IPS-18a (cell line): ENCODE results near the gene ABCC6.
"Not testable (repeated sequence)": the region's sequence is repeated elsewhere in the genome, so short reads cannot be mapped to it uniquely, and the experiment has no call there.

Source experiments
- H3K27ac ChIP-seq: one replicate; pipeline ENCODE4 v1.5.1; 2013; ENCODE audit warnings: low read length
- H3K27me3 ChIP-seq: one replicate; pipeline ENCODE4 v1.6.1; 2013; ENCODE audit warnings: mild to moderate bottlenecking, low read length; ENCODE audit not compliant: control insufficient read depth, insufficient read depth
- H3K36me3 ChIP-seq: one replicate; pipeline ENCODE4 v1.6.1; 2013; ENCODE audit warnings: low read depth, low read length; ENCODE audit not compliant: control insufficient read depth
- H3K4me1 ChIP-seq: one replicate; pipeline ENCODE4 v1.6.1; 2013; ENCODE audit warnings: low read depth, low read length; ENCODE audit not compliant: control insufficient read depth
- H3K4me3 ChIP-seq: one replicate; pipeline ENCODE4 v1.5.1; 2013; ENCODE audit warnings: low read length
- H3K9ac ChIP-seq: one replicate; pipeline ENCODE4 v1.6.1; 2013; ENCODE audit warnings: mild to moderate bottlenecking, low read length, moderate library complexity
- H3K9me3 ChIP-seq: one replicate; pipeline ENCODE4 v1.6.1; 2013; ENCODE audit warnings: low read depth, low read length; ENCODE audit not compliant: control insufficient read depth

ABCC6 gene

DNA sequence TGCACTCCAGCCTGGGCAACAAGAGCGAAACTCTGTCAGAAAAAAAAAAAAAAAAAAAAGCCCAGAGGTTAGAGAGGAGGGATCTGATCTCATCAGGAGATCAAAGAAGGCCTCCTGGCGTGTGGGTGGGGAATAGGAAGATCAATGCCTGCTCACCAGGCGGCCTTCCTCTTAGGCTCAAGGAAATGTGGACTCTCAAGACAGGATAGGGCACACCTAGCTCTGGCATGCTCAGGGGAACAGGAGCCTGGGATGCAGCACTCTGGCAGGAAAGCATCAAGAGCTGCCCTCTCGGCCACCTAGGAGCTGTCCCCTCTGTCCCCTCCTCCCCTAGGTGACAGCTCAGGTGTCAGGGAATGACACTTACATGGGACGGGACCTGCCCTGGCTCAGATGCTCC lies 22.9 kb downstream of the ABCC6 start:
- not testable (repeated sequence) for H3K4me1 ChIP-seq, H3K4me3 ChIP-seq

GRCh38 chr16:16199428-16199827 lies 23.9 kb downstream of the ABCC6 start:
- H3K4me3 ChIP-seq, H3K27ac ChIP-seq, H3K9ac ChIP-seq, H3K36me3 ChIP-seq, H3K4me1 ChIP-seq, H3K9me3 ChIP-seq, H3K27me3 ChIP-seq: not testable (repeated sequence)

More for the DNA sequence above, 22.9 kb downstream of the ABCC6 start:
- H3K36me3 ChIP-seq, H3K27me3 ChIP-seq, H3K27ac ChIP-seq, H3K9me3 ChIP-seq, H3K9ac ChIP-seq: not testable (repeated sequence)

DNA sequence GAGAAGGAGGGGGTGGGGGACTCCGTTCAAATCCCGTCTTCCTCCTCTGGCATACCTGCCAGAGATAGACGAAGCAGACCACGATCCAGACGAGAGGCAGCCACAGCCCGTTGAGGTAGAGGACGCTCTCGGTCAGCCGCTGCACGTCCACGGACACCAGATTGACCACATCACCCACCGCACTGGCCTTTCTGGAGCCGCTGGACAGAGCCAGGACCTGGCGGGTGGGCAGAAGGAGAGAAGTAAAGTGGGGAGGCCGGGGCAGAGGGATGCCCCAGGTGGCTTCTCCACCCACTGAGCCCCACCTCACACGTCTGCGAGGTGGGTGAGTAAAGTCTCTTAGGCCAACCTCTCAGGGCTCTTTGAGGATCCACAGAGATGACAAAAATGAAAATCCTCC lies 25.3 kb downstream of the ABCC6 start:
- Histone ChIP-seq H3K4me1 (no peaks in the 10 kb centered on the region), H3K4me3 (no peak overlapping the region), H3K27me3 (no peaks in the 10 kb centered on the region), H3K9ac (no peak overlapping the region), H3K9me3 (no peaks in the 10 kb centered on the region), H3K36me3 (no peaks in the 10 kb centered on the region), H3K27ac (no peak overlapping the region)

GRCh38 chr16:16197331-16197730 lies 26.0 kb downstream of the ABCC6 start:
- no peaks in the 10 kb centered on the region for H3K9me3 ChIP-seq
- H3K9ac ChIP-seq, result no peak overlapping the region
- H3K27me3 ChIP-seq, result no peaks in the 10 kb centered on the region
- H3K4me3 ChIP-seq, result no peak overlapping the region
- H3K36me3 ChIP-seq, result no peaks in the 10 kb centered on the region
- H3K4me1 ChIP-seq, result no peaks in the 10 kb centered on the region
- no peak overlapping the region for H3K27ac ChIP-seq

DNA sequence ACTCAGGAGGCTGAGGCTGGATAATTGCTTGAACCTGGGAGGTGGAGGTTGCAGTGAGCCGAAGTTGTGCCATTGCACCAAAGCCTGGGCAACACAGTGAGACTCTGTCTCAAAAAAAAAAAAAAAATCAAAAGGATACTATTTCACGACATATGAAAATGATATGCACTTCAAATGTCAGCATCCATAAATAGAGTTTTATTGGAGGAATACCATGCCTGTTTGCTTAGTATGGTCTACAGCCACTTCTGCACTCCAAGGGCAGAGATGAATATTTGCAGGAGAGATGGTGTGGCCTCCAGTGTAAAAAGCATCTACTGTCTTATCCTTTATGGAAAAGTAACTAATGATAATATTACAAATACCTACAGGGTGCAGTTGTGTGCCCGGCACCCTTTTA lies 27.2 kb downstream of the ABCC6 start:
- Histone ChIP-seq H3K4me1 (no peaks in the 10 kb centered on the region), H3K27me3 (no peaks in the 10 kb centered on the region), H3K4me3 (no peak overlapping the region), H3K9ac (no peak overlapping the region), H3K27ac (no peak overlapping the region), H3K9me3 (no peaks in the 10 kb centered on the region), H3K36me3 (no peaks in the 10 kb centered on the region)

GRCh38 chr16:16191493-16192167 lies 31.7 kb downstream of the ABCC6 start:
- no peaks in the 10 kb centered on the region for H3K36me3 ChIP-seq
- H3K27ac ChIP-seq, result no peak overlapping the region
- no peaks in the 10 kb centered on the region for H3K27me3 ChIP-seq
- no peak overlapping the region for H3K9ac ChIP-seq
- no peaks in the 10 kb centered on the region for H3K4me1 ChIP-seq
- no peaks in the 10 kb centered on the region for H3K9me3 ChIP-seq
- no peak overlapping the region for H3K4me3 ChIP-seq

DNA sequence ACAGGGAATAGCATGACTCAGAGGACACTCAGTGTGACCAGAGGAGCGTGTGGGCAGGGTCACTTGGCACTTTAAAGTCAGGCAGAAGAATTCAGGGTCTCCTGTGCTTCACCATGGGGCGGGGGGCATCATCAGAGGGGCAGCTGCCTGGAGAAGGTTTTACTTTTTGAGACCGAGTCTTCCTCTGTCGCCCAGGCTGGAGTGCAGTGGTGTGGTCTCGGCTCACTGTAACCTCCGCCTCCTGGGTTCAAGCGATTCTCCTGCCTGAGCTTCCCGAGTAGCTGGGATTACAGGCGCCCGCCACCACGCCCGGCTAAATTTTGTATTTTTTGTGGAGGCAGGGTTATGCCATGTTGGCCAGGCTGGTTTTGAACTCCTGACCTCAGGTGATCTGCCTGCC lies 32.3 kb downstream of the ABCC6 start:
- not testable (repeated sequence) for H3K4me3 ChIP-seq, H3K4me1 ChIP-seq, H3K27me3 ChIP-seq, H3K9ac ChIP-seq, H3K9me3 ChIP-seq, H3K36me3 ChIP-seq, H3K27ac ChIP-seq

DNA sequence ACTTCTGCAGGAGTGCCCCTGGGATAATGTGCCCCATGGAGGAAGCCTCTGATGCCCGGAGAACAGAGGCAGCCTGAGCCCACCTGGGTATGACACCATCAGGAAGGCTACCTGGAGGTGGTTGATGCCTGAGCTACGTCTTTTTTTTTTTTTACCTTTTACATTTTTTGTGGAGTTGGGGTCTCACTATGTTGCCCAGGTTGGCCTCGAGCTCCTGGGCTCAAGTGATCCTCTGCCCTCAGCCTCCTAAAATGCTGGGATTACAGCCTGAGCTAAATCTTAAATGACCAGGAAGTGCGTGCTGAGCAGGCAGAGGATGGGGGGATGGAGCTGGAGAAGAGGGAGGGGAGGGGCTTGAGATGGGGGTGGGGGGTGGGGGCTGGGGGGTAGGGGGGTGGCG lies 32.7 kb downstream of the ABCC6 start:
- Histone ChIP-seq H3K4me1 (no peaks in the 10 kb centered on the region), H3K9me3 (no peaks in the 10 kb centered on the region), H3K36me3 (no peaks in the 10 kb centered on the region), H3K27ac (no peak overlapping the region), H3K4me3 (no peak overlapping the region), H3K27me3 (no peaks in the 10 kb centered on the region), H3K9ac (no peak overlapping the region)

DNA sequence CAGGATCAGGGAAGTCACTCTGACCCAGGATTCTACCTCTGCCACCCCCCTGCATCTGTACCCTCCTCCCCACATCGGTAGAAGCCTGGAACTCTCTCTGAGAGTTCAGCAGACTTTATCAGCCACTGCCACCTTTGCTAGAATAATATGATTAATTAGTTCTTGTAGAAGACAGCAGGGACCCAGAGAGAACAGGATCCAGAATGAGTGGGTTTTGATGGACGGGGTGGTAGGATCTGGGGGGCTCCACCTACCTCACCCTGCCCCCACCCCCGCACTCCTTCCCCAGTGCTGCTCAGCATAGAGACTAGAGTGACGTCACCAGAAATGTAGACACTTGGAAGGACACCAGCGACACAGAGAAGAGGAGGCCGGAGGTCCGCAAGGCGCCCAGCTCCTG lies 33.5 kb downstream of the ABCC6 start:
- Histone ChIP-seq H3K9me3 (no peaks in the 10 kb centered on the region), H3K27ac (no peak overlapping the region), H3K9ac (no peak overlapping the region), H3K4me1 (no peaks in the 10 kb centered on the region), H3K4me3 (no peak overlapping the region), H3K27me3 (no peaks in the 10 kb centered on the region), H3K36me3 (no peaks in the 10 kb centered on the region)

DNA sequence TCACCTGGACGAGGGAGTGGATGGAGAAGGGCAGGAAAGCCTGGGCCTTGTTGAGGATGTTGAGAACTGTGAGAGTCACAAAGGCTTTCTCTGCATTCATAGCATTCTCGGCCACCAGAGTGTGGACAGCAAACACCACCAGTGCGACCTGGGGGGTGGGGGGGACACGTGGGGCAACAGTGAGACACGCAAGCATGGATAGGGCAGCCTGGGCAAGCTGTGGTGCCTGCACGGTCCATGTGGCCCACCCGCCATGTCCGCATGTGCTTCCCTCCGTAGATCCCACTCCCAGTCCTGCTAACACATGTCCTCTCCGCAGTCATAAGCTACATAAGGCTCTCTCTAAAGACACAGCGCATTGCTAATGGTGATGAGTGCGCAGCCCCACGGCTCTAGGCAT lies 34.5 kb downstream of the ABCC6 start:
- H3K4me3 ChIP-seq, result no peak overlapping the region
- no peaks in the 10 kb centered on the region for H3K36me3 ChIP-seq
- H3K9me3 ChIP-seq, result no peaks in the 10 kb centered on the region
- no peak overlapping the region for H3K27ac ChIP-seq
- no peak overlapping the region for H3K9ac ChIP-seq
- no peaks in the 10 kb centered on the region for H3K27me3 ChIP-seq
- no peaks in the 10 kb centered on the region for H3K4me1 ChIP-seq

DNA sequence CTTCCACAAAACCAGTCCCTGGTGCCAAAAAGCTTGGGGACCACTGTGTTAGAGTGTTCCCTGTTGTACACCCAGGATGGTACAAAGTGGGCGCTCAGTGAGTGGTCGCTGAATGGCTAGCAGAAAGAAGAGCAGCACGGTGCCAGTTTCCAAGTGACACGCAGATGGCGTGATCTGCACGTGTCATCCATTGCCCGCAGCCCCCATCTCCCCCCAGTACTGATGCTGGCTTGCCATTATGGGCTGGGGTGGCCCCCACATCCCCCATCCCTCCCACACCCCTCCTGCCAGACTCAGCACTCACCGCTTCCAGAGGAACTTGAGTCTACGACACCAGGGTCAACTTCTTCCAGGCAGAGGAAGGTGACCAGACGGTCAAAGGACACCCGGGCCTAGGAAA lies 36.5 kb downstream of the ABCC6 start:
- Histone ChIP-seq H3K4me1 (peaks cover 5% of the 10 kb centered on the region), H3K36me3 (no peaks in the 10 kb centered on the region), H3K4me3 (no peak overlapping the region), H3K27ac (no peak overlapping the region), H3K27me3 (no peaks in the 10 kb centered on the region), H3K9me3 (no peaks in the 10 kb centered on the region), H3K9ac (no peak overlapping the region)

DNA sequence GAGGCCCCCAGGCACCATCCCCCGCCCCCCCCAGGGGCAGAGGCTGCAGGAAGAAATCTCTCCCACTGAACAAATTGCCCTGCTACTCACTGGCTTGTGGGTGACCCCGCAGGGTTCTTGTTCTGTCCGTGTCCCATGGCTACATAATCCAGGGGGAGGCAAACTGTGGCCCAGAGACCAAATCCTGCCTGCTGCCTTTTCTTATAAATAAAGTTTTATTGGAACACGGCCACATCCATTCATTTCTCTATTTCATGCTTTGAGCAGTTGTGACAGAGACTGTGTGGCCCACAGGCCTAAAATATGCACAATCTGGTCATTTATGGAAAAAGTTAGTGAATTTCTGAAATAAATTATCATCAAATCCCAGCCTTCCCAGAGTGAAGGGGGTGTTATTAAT lies 38.2 kb downstream of the ABCC6 start:
- no peaks in the 10 kb centered on the region for H3K9me3 ChIP-seq
- no peaks in the 10 kb centered on the region for H3K36me3 ChIP-seq
- H3K4me1 ChIP-seq, result peaks cover 5% of the 10 kb centered on the region
- no peak overlapping the region for H3K27ac ChIP-seq
- no peak overlapping the region for H3K9ac ChIP-seq
- no peak overlapping the region for H3K4me3 ChIP-seq
- no peaks in the 10 kb centered on the region for H3K27me3 ChIP-seq
